ENCODE measurements around the gene ZACN.

The ZACN gene

DNA sequence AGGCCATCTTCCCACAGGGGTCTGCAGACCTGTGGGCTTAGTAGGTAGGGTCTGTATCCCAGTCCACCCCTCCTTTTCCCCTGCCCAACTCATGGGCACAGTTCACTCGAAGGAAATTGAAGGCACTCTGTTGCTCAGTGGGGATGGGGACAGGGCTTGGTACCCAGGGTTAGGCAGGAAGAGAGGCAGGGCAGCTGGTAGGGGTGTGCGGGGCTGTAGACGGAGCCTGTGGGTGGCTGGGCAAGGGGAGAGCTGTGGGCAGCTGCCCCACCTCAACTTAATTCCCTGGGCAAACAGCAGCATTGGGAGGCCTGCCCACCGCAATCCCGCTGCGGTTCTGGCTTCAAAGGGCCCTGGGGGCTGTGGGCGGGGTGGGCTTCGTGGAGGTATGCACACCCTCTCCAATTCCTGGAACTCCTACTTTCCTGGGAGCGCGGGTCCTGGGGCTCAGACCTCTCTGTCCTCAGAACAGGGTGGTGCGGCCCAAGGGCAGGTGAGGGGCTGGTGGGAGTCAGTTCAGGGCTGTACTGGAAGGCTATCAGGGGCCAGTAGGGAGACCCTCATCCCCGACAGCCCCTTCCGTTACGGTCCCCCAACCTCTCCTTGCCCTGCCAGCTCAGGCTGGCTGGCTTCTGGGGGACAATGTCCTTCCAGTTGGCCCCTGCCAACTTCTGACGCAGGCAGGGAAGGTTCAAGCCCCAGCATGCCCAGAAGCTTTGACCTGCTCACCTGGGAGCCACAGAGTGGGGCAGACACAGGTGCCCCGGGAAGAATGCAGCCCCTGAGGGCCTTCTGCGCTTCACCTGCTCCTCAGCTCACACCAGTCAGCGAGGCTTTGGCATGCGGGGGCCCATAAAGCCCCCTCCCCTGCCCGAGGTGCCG lies 53.0 kb downstream of the ZACN start:
- no peak for DNase-seq (ENCODE audit: low read depth)
